GM12878 (cell line): ENCODE results near the gene UNC5CL. TPM values are rescaled to one million over a fixed set of nuclear protein-coding genes. Genes with fewer than 3 reads are reported as not detected.
A peak's percentile ranks its signal among the peaks of the same experiment; 100 is the strongest.
"Not testable (repeated sequence)": the region's sequence is repeated elsewhere in the genome, so short reads cannot be mapped to it uniquely, and the experiment has no call there.

Source experiments
- ATAC-seq: fragments of 200-7000 bp; cut with Tn5 transposase; 3 replicates; pipeline ENCODE4 v1.9.1; 2020; ENCODE audit warnings: mild to moderate bottlenecking, moderate library complexity
- BruUV-seq: library from RNA; stranded (reverse); fragments of 400-500 nt; replicated peaks from 2 replicates; lab custom pipeline; 2021; lab: Mats Ljungman, UMichigan
- CTCF ChIA-PET: fragments of 300-600 bp; sonication (Branson Sonifier 250); formaldehyde crosslinking; extraction: SDS; loops from one replicate; lab custom pipeline; 2021; ENCODE audit warnings: inconsistent platforms; lab: Yijun Ruan, JAX
- POLR2A ChIA-PET: fragments of 350-600 bp; formaldehyde crosslinking; extraction: SDS; loops from one replicate; lab custom pipeline; 2021; ENCODE audit warnings: inconsistent platforms; lab: Charles Lee
- RAD21 ChIA-PET: fragments of 300-600 bp; sonication (Branson Sonifier 250); formaldehyde crosslinking; loops from one replicate; lab custom pipeline; 2023; ENCODE audit warnings: antibody characterized with exemption; ENCODE audit not compliant: unreplicated experiment; lab: Charles Lee
- SMC1A ChIA-PET: fragments of 300-600 bp; sonication (Branson Sonifier 250); formaldehyde crosslinking; loops from one replicate; lab custom pipeline; 2023; ENCODE audit not compliant: unreplicated experiment, uncharacterized antibody; lab: Charles Lee
- DNase-seq: peaks from one replicate; pipeline ENCODE4 v3.0.0-alpha.2; 2011; ENCODE audit warnings: low read depth, low spot score
- FAIRE-seq: peaks from 3 replicates; lab custom pipeline; 2011; peaks lifted over from hg19 to GRCh38; lab: Jason Lieb, UNC
- H2AFZ ChIP-seq: 2 replicates; pipeline ENCODE4 v1.6.0; 2011; ENCODE audit warnings: low read depth, low read length, control low read depth; ENCODE audit not compliant: control insufficient read depth
- H3K27ac ChIP-seq: 2 replicates; pipeline ENCODE4 v1.5.1; 2011; ENCODE audit warnings: control low read depth; ENCODE audit not compliant: control insufficient read depth, insufficient read depth
- H3K27me3 ChIP-seq, 2 experiments: replicated peaks in 1 of 2; 2 replicates each; pipeline versions ENCODE4 v1.6.0 to v1.6.1; 2011; ENCODE audit warnings: low read length in 1 of 2; ENCODE audit not compliant: control insufficient read depth in 2 of 2, insufficient read depth in 2 of 2
- H3K36me3 ChIP-seq, 2 experiments: 2 replicates each; pipeline ENCODE4 v1.5.1; 2011; ENCODE audit warnings: low read length in 1 of 2; ENCODE audit not compliant: control insufficient read depth in 2 of 2, insufficient read depth in 2 of 2
- H3K4me1 ChIP-seq: 2 replicates; pipeline ENCODE4 v1.6.1; 2011; ENCODE audit warnings: mild to moderate bottlenecking, low read length, moderate library complexity, mixed read lengths; ENCODE audit not compliant: control insufficient read depth, insufficient read depth
- H3K4me2 ChIP-seq: 2 replicates; pipeline ENCODE4 v1.6.0; 2011; ENCODE audit warnings: control low read depth; ENCODE audit not compliant: control insufficient read depth, insufficient read depth
- H3K4me3 ChIP-seq: fragments of 200-600 bp; sonication (generic); 2 replicates; pipeline ENCODE4 v1.5.1; 2016
- H3K79me2 ChIP-seq: 2 replicates; pipeline ENCODE4 v1.6.0; 2011; ENCODE audit warnings: low read length; ENCODE audit not compliant: control insufficient read depth, insufficient read depth
- H3K9ac ChIP-seq: 2 replicates; pipeline ENCODE4 v1.8.0; 2011; ENCODE audit warnings: low read length, control low read depth, mixed read lengths; ENCODE audit not compliant: control insufficient read depth, insufficient read depth
- H3K9me3 ChIP-seq: replicated peaks from 3 replicates; pipeline ENCODE4 v1.5.1; 2011; ENCODE audit warnings: mild to moderate bottlenecking, low read length; ENCODE audit not compliant: control insufficient read depth, insufficient read depth
- H4K20me1 ChIP-seq: 2 replicates; pipeline ENCODE4 v1.6.0; 2011; ENCODE audit not compliant: control insufficient read depth, insufficient read depth
- CREM ChIP-seq: IDR thresholded peaks from 2 replicates; pipeline ENCODE4 v1.6.1; 2014; ENCODE audit warnings: antibody characterized with exemption, low read depth
- EED ChIP-seq: sonication (generic); IDR thresholded peaks from 2 replicates; pipeline ENCODE4 v1.6.1; 2016; ENCODE audit warnings: antibody characterized with exemption, low read depth
- FOS ChIP-seq: IDR thresholded peaks from 3 replicates; pipeline ENCODE4 v1.6.1; 2011; ENCODE audit warnings: borderline replicate concordance; ENCODE audit not compliant: insufficient read length; ENCODE audit errors: extremely low read depth
- IRF4 ChIP-seq: IDR thresholded peaks from 2 replicates; pipeline ENCODE4 v1.6.1; 2011; ENCODE audit warnings: low read depth, low read length
- NBN ChIP-seq: fragments of 450-650 bp; IDR thresholded peaks from 2 replicates; pipeline ENCODE4 v1.6.1; 2016
- RAD21 ChIP-seq: IDR thresholded peaks from 2 replicates; pipeline ENCODE4 v1.6.1; 2011; ENCODE audit warnings: mild to moderate bottlenecking, low read depth, low read length, moderate library complexity; ENCODE audit not compliant: insufficient read depth
- RAD51 ChIP-seq: fragments of 450-650 bp; IDR thresholded peaks from 2 replicates; pipeline ENCODE4 v1.6.1; 2016; ENCODE audit warnings: moderate library complexity, mild to moderate bottlenecking, inconsistent platforms
- RELA ChIP-seq: fragments of 450-650 bp; IDR thresholded peaks from 2 replicates; pipeline ENCODE4 v1.8.0; 2014; ENCODE audit warnings: borderline replicate concordance; ENCODE audit not compliant: partially characterized antibody
- RUNX3 ChIP-seq: IDR thresholded peaks from 2 replicates; pipeline ENCODE4 v1.6.1; 2012; ENCODE audit warnings: low read length, inconsistent platforms
- SMAD1 ChIP-seq: fragments of 450-650 bp; IDR thresholded peaks from 2 replicates; pipeline ENCODE4 v1.6.1; 2018; ENCODE audit warnings: mild to moderate bottlenecking, low read depth; ENCODE audit not compliant: partially characterized antibody
- SMARCA5 ChIP-seq: fragments of 450-650 bp; IDR thresholded peaks from 2 replicates; pipeline ENCODE4 v1.6.1; 2017; ENCODE audit warnings: mild to moderate bottlenecking
- SMC3 ChIP-seq: IDR thresholded peaks from 2 replicates; pipeline ENCODE4 v1.6.1; 2011; ENCODE audit warnings: low read length, improper control_type of control experiment, borderline replicate concordance
- YBX1 ChIP-seq: fragments of 450-650 bp; IDR thresholded peaks from 2 replicates; pipeline ENCODE4 v1.6.1; 2016; ENCODE audit warnings: antibody characterized with exemption
- ZNF24 ChIP-seq: fragments of 450-650 bp; IDR thresholded peaks from 2 replicates; pipeline ENCODE4 v1.6.1; 2017; ENCODE audit warnings: antibody characterized with exemption, mild to moderate bottlenecking
- WGBS: methylation state at CpG from one replicate; pipeline ENCODE4 v1.1.6; 2016; ENCODE audit warnings: low lambda C conversion rate; ENCODE audit not compliant: insufficient replicate concordance, insufficient coverage; ENCODE audit errors: missing lambda C conversion rate; 5-methylcytosine and 5-hydroxymethylcytosine counted together
- in situ Hi-C: fragments of 300-500 bp; cut with MboI; formaldehyde crosslinking; loops from 9 replicates; pipeline ENCODE4 v1.14.3; 2018; ENCODE audit warnings: mixed read lengths
- intact Hi-C: fragments of 100-400 bp; cut with micrococcal nuclease; formaldehyde crosslinking; loops from one replicate; pipeline ENCODE4 v1.14.2; 2022; ENCODE audit not compliant: unreplicated experiment
- polyA plus RNA-seq, 11 experiments: library from polyadenylated mRNA; depleted of rRNA in 4 of 11; unstranded in 6 of 11; stranded (reverse) in 5 of 11; fragments of >200 nt; fragmentation: Nextera tagmentation in 4 of 11; fragmentation: Illumina TruSeq in 1 of 11; extraction: Ambion mirVana in 4 of 11; extraction: Trizol in 1 of 11; gene quantifications; 1 replicate in 1 of 11; 2 replicates in 10 of 11; pipeline versions ENCODE4 v1.2.1 to v1.2.3, GENCODE V29; 2011 to 2016; ENCODE audit warnings: inconsistent platforms in 2 of 11, missing spikeins in 2 of 11, low read depth in 1 of 11
- total RNA-seq, 4 experiments: library from RNA; depleted of rRNA in 3 of 4; stranded (reverse); fragments of >200 nt in 3 of 4; fragmentation: Illumina TruSeq in 1 of 4; extraction: Trizol in 1 of 4; gene quantifications; 2 replicates each; pipeline versions ENCODE4 v1.2.1 to v1.2.3, GENCODE V29; 2013 to 2021
- TF ChIP-seq, protein P1 (sequence below), 3 experiments: IDR thresholded peaks in 2 of 3; conservative IDR thresholded peaks in 1 of 3; 2 replicates each; pipeline ENCODE4 v1.5.1; 2011; ENCODE audit warnings: low read depth in 3 of 3, low read length in 3 of 3, mild to moderate bottlenecking in 3 of 3, control low read depth in 2 of 3, moderate library complexity in 2 of 3, inconsistent platforms in 1 of 3, mixed read lengths in 1 of 3; ENCODE audit not compliant: control insufficient read depth in 2 of 3, insufficient read depth in 1 of 3; ENCODE audit errors: extremely low read depth in 1 of 3

The UNC5CL gene
- total and polyA plus RNA-seq, 10 of the 15 experiments (the other 5 are each of a cell fraction or from before 2014, with no cell fraction given) = 0.11 to 1.2 (median 0.46) TPM; not detected in 1

DNA sequence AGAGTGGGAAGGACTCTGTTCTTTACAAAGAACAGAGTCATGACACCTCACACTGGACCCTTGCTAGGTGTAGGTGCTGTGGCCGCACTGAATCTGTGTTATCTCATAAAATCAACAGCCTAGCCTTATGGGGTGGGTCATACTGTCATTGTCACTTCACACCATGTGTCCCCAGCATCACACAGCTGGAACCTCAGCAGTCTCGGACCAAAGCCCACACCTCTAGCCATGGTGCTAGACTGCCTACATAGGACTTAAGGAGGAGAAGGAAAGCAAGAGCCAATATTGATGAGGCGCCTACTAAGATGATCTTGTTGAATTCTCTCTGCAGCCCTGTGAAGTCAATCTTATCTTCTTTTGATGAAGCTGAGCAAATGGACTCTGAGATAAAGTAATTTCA is 31.0 kb downstream of the UNC5CL start (continued):
- TF ChIP-seq RELA = no peak
- no peak for TF ChIP-seq CREM
- TF ChIP-seq EED = no peak
- TF ChIP-seq FOS = no peak
- no peak for TF ChIP-seq RAD51

DNA sequence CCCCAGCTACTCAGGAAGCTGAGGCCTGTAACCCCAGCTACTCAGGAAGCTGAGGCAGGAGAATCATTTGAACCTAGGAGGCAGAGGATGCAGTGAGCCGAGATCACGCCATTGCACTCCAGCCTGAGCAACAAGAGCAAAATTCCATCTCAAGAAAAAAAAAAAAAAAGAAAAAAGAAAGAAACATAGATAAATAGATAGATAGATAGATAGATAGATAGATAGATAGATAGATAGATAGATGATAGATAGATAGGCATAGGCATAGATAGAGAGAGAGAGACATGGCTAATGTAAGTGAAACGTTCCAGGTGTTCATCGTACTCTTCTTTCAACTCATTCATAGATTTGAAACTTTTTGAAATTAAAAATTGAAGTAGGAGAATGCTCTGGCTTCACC is 32.0 kb downstream of the UNC5CL start:
- WGBS = 56% methylated on average over 4 of the region's 4 CpGs
- H3K79me2 ChIP-seq, BruUV-seq, H3K4me2 ChIP-seq, H2AFZ ChIP-seq, H3K9me3 ChIP-seq, H3K4me3 ChIP-seq, H3K36me3 ChIP-seq, ATAC-seq, H3K4me1 ChIP-seq, FAIRE-seq, H3K27me3 ChIP-seq, H3K9ac ChIP-seq, H3K27ac ChIP-seq, POLR2A ChIA-PET, CTCF ChIA-PET, RAD21 ChIA-PET, DNase-seq, H4K20me1 ChIP-seq: not testable (repeated sequence)
- in situ Hi-C loops (loop anchor here (10.0 kb wide), 1 partner anchor 308 kb away; no protein-coding TSS in a partner anchor), intact Hi-C loops (loop anchor here (1.0 to 5.0 kb wide), 3 partner anchors 21 to 310 kb away; no protein-coding TSS in a partner anchor)
- SMC1A ChIA-PET = interaction anchor here (0.6 kb wide), 1 partner anchor 62 kb away, joined by 3 read pairs; no protein-coding TSS in a partner anchor

DNA sequence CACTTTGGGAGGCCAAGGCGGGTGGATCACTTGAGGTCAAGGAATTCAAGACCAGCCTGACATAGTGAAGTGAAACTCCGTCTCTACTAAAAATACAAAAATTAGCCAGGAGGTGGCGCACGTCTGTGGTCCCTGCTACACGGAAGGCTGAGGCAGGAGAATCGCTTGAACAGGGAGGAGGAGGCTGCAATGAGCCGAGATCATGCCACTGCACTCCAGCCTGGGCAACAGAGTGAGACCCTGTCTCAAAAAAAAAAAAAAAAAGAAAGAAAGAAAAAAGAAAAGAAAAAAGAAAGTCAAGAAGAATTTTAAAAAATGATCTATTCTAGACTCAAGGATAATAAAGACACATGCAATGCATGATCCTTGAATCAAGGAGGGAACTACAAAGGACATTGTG is 32.8 kb downstream of the UNC5CL start:
- H3K9ac ChIP-seq, H3K9me3 ChIP-seq, H3K4me2 ChIP-seq, H3K4me3 ChIP-seq, H4K20me1 ChIP-seq, H3K79me2 ChIP-seq, H3K4me1 ChIP-seq, SMC1A ChIA-PET, H3K27me3 ChIP-seq, H2AFZ ChIP-seq, CTCF ChIA-PET, RAD21 ChIA-PET, POLR2A ChIA-PET, H3K27ac ChIP-seq: not testable (repeated sequence)
- DNase-seq (peak; percentile 16), FAIRE-seq (peak; percentile 80), ATAC-seq (peak; percentile 95)
- intact Hi-C loops (loop anchor here (1.0 to 5.0 kb wide), 3 partner anchors 22 to 311 kb away; no protein-coding TSS in a partner anchor), in situ Hi-C loops (loop anchor here (10.0 kb wide), 1 partner anchor 309 kb away; no protein-coding TSS in a partner anchor)
- WGBS = 0% methylated on average over 6 of the region's 7 CpGs
- TF ChIP-seq IRF4 = 0 out of 2 replicates have a peak, but pooled peaks have one; percentile 13
- TF ChIP-seq NBN = peak; percentile 62
- TF ChIP-seq SMC3 = peak; percentile 55; the same call in 1 of the 2 replicates
- TF ChIP-seq ZNF24 = peak; percentile 75
- TF ChIP-seq RUNX3 = peak; percentile 48; the same call in 1 of the 2 replicates
- peak; percentile 69; the same call in 1 of the 2 replicates for TF ChIP-seq SMARCA5
- TF ChIP-seq SMAD1 = peak; percentile 28
- peak; percentile 78; the same call in 1 of the 2 replicates for TF ChIP-seq YBX1
- TF ChIP-seq, protein P1, sequence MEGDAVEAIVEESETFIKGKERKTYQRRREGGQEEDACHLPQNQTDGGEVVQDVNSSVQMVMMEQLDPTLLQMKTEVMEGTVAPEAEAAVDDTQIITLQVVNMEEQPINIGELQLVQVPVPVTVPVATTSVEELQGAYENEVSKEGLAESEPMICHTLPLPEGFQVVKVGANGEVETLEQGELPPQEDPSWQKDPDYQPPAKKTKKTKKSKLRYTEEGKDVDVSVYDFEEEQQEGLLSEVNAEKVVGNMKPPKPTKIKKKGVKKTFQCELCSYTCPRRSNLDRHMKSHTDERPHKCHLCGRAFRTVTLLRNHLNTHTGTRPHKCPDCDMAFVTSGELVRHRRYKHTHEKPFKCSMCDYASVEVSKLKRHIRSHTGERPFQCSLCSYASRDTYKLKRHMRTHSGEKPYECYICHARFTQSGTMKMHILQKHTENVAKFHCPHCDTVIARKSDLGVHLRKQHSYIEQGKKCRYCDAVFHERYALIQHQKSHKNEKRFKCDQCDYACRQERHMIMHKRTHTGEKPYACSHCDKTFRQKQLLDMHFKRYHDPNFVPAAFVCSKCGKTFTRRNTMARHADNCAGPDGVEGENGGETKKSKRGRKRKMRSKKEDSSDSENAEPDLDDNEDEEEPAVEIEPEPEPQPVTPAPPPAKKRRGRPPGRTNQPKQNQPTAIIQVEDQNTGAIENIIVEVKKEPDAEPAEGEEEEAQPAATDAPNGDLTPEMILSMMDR (IDR thresholded peaks at IDR 0.05 in 2 of 3, conservative IDR thresholded peaks at IDR 0.05 in 1 of 3; ENCODE audit: control insufficient read depth in 2 of 3, extremely low read depth in 1 of 3, insufficient read depth in 1 of 3, low read depth in 3 of 3, low read length in 3 of 3) = peak; percentile 53 to 59 (median 54); a peak in 5 of 6 replicates
- peak; percentile 48 for TF ChIP-seq RAD21
- TF ChIP-seq, all 136 proteins: peak for 10; not testable (repeated sequence) for 126
- BruUV-seq, H3K36me3 ChIP-seq: not testable (repeated sequence)
